Colonic mucosa (tissue), 4 donors: Measurements from ENCODE around the gene MYDGF. TPM values are rescaled to one million over a fixed set of nuclear protein-coding genes. Genes with fewer than 3 reads are reported as not detected.

Experiments used
- DNase-seq: peaks from one replicate; pipeline ENCODE4 v3.0.0-alpha.2; 2020
- H3K27ac ChIP-seq: fragments of 200-600 bp; one replicate; pipeline ENCODE4 v1.8.0; 2021
- H3K27me3 ChIP-seq: fragments of 200-600 bp; one replicate; pipeline ENCODE4 v1.8.0; 2021
- H3K36me3 ChIP-seq: fragments of 200-600 bp; one replicate; pipeline ENCODE4 v1.8.0; 2021
- H3K4me1 ChIP-seq: fragments of 200-600 bp; one replicate; pipeline ENCODE4 v1.8.0; 2021; ENCODE audit warnings: mild to moderate bottlenecking
- H3K4me3 ChIP-seq: fragments of 200-600 bp; one replicate; pipeline ENCODE4 v1.8.0; 2021
- H3K9ac ChIP-seq, 2 donors: one replicate each; pipeline ENCODE4 v1.7.0; 2013; ENCODE audit warnings: control low read depth in 2 of 2, low read depth in 2 of 2, low read length in 2 of 2
- H3K9me3 ChIP-seq: fragments of 200-600 bp; one replicate; pipeline ENCODE4 v1.8.0; 2021
- intact Hi-C: fragments of 100-400 bp; cut with DNase I; formaldehyde crosslinking; loops from one replicate; pipeline ENCODE4 v1.14.1; 2022
- total RNA-seq, 2 donors: library from RNA; stranded (reverse); fragmentation: NEBNext Ultra II Directional in 1 of 2; extraction: Animal tissue kit (Norgen Biotek cat#: 25700) in 1 of 2; gene quantifications; one replicate each; pipeline ENCODE4 v1.2.1, GENCODE V29; 2021
- TF ChIP-seq, protein P1 (sequence below): fragments of 200-600 bp; IDR thresholded peaks from one replicate; pipeline ENCODE4 v1.8.0; 2022; ENCODE audit warnings: antibody characterized with exemption, mild to moderate bottlenecking
- donor health status: healthy.
- donor health status: DM: no; HTN: no; CAD: no.
- donor health status: DM: no; HTN: no; CAD: no.

Gene MYDGF
- total RNA-seq, 2 donors from 2014 or later, result 108 to 182 TPM

DNA sequence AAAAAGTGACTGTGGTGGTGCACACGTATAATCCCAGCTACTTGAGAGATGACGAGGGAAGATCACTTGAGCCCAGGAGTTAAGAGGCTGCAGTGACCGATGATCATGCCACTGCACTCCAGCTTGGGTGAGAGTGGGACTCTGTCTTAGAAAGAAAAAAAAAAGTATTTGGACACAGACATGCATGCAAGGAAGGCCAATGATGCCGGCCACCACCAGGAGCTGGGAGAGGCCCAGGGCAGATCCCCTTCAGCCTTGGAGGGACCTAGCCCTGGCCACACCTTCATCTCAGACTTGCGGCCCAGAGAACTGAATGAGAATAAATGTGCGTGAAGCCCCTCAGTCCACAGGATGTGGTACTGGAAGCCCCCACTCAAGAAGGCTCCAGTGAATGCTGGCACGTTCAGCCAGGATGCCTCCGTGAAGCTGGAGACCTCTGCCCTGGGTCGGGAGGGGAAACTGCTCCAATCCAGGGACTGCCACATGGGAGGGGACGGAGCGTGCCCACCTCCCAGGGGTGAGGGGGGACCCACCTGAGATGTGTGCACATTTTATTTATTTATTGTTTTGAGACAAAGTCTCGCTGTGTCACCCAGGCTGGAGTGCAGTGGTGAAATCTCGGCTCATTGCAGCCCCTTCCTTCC lies 16.2 kb downstream of the MYDGF start:
- DNase-seq, result no peak
- Histone ChIP-seq H3K9me3 (no peaks in the 10 kb centered on the region), H3K36me3 (peaks cover 3% of the 10 kb centered on the region), H3K27ac (no peak overlapping the region), H3K27me3 (no peaks in the 10 kb centered on the region), H3K4me1 (no peaks in the 10 kb centered on the region), H3K9ac (no peak overlapping the region), H3K4me3 (no peak overlapping the region)
- intact Hi-C loops, result no loop called here
- TF ChIP-seq, protein P1, sequence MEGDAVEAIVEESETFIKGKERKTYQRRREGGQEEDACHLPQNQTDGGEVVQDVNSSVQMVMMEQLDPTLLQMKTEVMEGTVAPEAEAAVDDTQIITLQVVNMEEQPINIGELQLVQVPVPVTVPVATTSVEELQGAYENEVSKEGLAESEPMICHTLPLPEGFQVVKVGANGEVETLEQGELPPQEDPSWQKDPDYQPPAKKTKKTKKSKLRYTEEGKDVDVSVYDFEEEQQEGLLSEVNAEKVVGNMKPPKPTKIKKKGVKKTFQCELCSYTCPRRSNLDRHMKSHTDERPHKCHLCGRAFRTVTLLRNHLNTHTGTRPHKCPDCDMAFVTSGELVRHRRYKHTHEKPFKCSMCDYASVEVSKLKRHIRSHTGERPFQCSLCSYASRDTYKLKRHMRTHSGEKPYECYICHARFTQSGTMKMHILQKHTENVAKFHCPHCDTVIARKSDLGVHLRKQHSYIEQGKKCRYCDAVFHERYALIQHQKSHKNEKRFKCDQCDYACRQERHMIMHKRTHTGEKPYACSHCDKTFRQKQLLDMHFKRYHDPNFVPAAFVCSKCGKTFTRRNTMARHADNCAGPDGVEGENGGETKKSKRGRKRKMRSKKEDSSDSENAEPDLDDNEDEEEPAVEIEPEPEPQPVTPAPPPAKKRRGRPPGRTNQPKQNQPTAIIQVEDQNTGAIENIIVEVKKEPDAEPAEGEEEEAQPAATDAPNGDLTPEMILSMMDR, result no peak

DNA sequence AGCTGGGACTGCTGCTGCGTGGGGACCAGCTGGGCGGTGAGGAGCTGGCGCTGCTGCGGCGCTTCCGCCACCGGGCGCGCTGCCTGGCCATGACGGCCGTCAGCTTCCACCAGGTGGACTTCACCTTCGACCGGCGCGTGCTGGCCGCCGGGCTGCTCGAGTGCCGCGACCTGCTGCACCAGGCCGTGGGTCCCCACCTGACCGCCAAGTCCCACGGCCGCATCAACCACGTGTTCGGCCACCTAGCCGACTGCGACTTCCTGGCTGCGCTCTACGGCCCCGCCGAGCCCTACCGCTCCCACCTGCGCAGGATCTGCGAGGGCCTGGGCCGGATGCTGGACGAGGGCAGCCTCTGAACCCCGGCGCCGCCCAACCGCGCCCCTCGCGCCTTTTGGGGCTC lies 18.1 kb downstream of the MYDGF start:
- no peaks in the 10 kb centered on the region for H3K9me3 ChIP-seq
- H3K4me1 ChIP-seq, result no peaks in the 10 kb centered on the region
- no peak overlapping the region for H3K4me3 ChIP-seq
- no peak for DNase-seq
- H3K27me3 ChIP-seq, result no peaks in the 10 kb centered on the region
- H3K27ac ChIP-seq, result no peak overlapping the region
- H3K36me3 ChIP-seq, result no peaks in the 10 kb centered on the region
- TF ChIP-seq, protein P1, result no peak
- no peak overlapping the region for H3K9ac ChIP-seq
- intact Hi-C loops, result no loop called here

DNA sequence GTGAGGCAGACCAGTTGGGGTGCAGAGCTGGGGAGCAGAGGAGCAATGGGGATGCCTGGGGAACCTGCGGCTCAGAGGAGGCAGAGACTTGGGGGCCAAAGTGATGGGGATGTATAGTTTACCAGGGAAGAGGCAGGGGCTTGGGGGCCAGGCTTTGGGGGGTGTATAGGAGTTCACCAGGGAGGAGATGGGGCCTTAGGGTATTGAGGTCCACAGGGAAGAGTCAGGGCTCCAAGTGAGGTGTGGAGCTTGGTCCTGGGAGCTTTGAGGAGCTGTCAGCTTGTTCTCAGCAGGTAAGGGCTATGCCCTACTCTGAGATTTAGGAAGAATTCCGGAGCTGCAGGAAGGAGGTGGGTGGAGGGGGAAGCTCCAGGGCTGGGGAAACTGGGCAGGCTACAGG lies 20.0 kb downstream of the MYDGF start:
- intact Hi-C loops, result no loop called here
- no peak overlapping the region for H3K27ac ChIP-seq
- H3K9ac ChIP-seq, result no peak overlapping the region
- H3K27me3 ChIP-seq, result no peaks in the 10 kb centered on the region
- H3K36me3 ChIP-seq, result no peaks in the 10 kb centered on the region
- no peaks in the 10 kb centered on the region for H3K4me1 ChIP-seq
- TF ChIP-seq, protein P1, result no peak
- H3K9me3 ChIP-seq, result no peaks in the 10 kb centered on the region
- DNase-seq, result no peak
- no peak overlapping the region for H3K4me3 ChIP-seq

DNA sequence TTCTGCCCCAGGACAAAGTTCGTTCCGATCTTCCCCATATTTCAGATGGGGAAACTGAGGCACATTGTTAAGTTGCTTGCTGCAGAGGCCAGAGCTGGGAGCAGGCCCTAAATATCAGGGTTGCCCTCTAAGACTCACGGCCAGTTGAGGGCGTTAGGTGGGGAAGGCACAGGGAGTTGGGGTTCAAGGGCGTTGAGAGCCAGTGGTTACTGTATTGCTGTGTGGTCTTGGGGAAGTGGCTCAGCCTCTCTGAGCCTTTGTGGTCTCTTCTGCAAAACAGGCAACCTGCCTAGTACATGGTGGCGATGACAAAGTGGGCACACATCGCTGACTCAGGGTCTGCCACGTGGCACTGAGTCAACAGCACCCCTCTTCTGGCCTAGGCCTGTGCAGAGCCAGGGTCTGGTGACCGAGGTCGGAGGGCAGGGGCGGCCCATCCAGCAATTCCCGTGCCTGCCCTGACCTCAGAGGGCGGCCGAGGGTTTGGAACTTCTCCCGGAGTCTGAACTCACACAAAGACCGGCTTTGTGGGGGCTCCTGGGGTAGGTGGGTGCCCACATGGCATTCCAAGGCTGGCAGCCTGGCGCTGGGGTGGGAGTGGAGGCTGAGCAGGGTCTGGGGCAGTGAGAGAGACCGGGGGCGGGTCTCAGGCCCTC lies 20.6 kb downstream of the MYDGF start:
- TF ChIP-seq, protein P1, result no peak
- no peak overlapping the region for H3K4me3 ChIP-seq
- no peaks in the 10 kb centered on the region for H3K4me1 ChIP-seq
- intact Hi-C loops, result no loop called here
- no peak for DNase-seq
- H3K36me3 ChIP-seq, result no peaks in the 10 kb centered on the region
- no peaks in the 10 kb centered on the region for H3K9me3 ChIP-seq
- no peaks in the 10 kb centered on the region for H3K27me3 ChIP-seq
- H3K9ac ChIP-seq, result no peak overlapping the region
- no peak overlapping the region for H3K27ac ChIP-seq

DNA sequence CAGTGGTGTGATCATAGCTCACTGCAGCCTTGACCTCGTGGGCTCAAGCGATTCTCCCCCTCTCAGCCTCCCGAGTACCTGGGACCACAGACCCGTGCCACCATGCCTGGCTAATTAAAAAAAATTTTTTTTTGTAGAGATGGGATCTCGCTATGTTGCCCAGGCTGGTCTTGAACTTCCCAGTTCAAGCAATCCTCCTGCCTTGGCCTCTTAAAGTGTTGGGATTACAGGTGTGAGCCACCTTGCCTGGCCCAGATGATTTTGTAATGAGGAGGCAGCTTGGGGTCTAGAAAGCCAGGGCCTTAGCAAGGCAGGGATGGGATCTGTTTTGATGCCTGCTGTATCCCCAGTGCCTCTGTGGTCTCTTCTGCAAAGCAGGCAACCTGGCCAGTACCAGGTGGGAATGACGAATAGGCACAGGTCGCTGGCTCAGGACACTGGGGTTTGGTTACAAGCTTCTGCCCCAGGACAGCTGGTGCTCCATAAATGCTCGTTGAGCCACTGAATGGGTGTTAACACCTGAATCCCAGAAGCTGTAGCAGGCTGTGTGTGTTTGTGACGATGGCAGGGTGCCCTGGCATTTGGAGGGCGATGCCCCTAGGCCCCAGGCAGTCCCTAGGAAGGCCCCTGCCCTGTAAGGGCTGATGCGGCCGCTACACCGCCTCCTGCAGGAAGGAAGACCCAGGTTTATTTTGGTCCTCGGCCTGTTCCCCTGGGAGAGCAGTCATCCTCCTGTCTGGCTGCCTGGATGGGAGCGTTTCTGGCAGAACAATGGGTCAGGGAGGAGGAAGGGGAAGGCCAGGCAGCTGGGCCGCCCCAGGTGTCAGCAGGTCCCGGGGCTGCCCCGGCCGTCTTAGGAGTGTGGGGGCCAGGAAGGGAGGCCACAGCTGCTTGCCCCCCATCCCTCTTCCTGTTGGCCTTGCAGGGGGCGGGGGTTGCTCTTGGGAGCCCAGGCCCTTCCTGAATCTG lies 22.2 kb downstream of the MYDGF start:
- Histone ChIP-seq H3K27ac (peak overlapping the region; percentile 18), H3K27me3 (no peaks in the 10 kb centered on the region), H3K4me1 (no peaks in the 10 kb centered on the region), H3K36me3 (no peaks in the 10 kb centered on the region), H3K9me3 (no peaks in the 10 kb centered on the region), H3K4me3 (no peak overlapping the region), H3K9ac (peak overlapping the region in 1 of 2 donors; percentile 34)
- intact Hi-C loops, result no loop called here
- DNase-seq, result no peak
- TF ChIP-seq, protein P1, result no peak
